Spleen (tissue), 7 donors: ENCODE results near the gene AK1.

Source experiments
- CTCF ChIP-seq, 11 experiments: fragments of 200-600 bp in 7 of 11; fragments of 450-650 bp in 4 of 11; sonication (generic) in 4 of 11; IDR thresholded peaks in 8 of 11; conservative IDR thresholded peaks in 3 of 11; 1 replicate in 7 of 11; 2 replicates in 4 of 11; pipeline versions ENCODE4 v1.4.0 to v1.8.0; 2016 to 2021; ENCODE audit warnings: antibody characterized with exemption in 11 of 11, inconsistent platforms in 4 of 11, mild to moderate bottlenecking in 1 of 11
- POLR2A ChIP-seq, 3 donors: fragments of 450-650 bp; IDR thresholded peaks; one replicate each; pipeline ENCODE4 v1.5.1; 2017; ENCODE audit warnings: antibody characterized with exemption in 3 of 3, mild to moderate bottlenecking in 1 of 3
- POLR2AphosphoS5 ChIP-seq, 3 donors: sonication (generic); formaldehyde crosslinking; IDR thresholded peaks; one replicate each; pipeline ENCODE4 v1.5.1; 2017; ENCODE audit warnings: antibody characterized with exemption in 3 of 3
- donor health status: DM: no; HTN: no; CAD: no; lungs with moderate emphysema.
- donor health status: DM: no; HTN: no; CAD: no.
- donor health status: DM: no; HTN: no; CAD: no.

- TF ChIP-seq POLR2AphosphoS5 (IDR thresholded peaks at IDR 0.05) (no peak), CTCF (IDR thresholded peaks at IDR 0.05 in 8 of 11, conservative IDR thresholded peaks at IDR 0.05 in 3 of 11) (no peak), POLR2A (IDR thresholded peaks at IDR 0.05) (no peak)
Measured at GRCh38 chr9:127925959-127926905, 48.8 kb upstream of the AK1 start.
